Hair follicle dermal papilla cell (primary cell): ENCODE data around the gene SLC37A2. TPM values are rescaled to one million over a fixed set of nuclear protein-coding genes. Genes with fewer than 3 reads are reported as not detected.

Source experiments
- total RNA-seq: library from RNA; depleted of rRNA; stranded (reverse); fragments of >200 nt; gene quantifications from 2 replicates; pipeline ENCODE4 v1.2.3, GENCODE V29; 2012

The SLC37A2 gene
- total RNA-seq: 0.49 and 0.81 TPM in 2 replicates

DNA sequence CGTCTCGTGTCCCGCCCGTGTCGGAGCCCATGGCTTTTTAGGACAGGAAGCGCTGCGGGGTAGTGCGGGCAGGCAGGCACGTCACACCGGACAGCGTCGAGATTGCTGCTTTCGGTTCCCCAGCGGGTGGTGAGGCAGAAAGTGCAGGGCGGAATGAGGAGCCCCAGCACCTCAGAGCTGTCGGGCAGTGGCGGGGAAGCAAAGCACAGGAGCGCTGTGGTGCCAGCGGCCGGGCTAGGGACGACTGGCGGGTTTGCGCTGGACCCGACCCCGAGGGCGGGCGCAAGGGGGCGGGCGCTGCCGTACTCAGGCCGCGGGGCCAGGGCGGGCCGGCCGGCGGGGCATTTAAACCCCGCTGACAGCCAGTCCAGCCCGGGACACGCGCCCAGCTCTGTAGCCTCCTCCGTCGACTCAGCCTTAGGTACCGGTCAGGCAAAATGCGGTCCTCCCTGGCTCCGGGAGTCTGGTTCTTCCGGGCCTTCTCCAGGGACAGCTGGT is at the start of gene SLC37A2:
Gene SLC37A2 (plus strand): TSS at position 375 of the 498 bp plus-strand sequence. CDS start 63 bp downstream, at position 438.

DNA sequence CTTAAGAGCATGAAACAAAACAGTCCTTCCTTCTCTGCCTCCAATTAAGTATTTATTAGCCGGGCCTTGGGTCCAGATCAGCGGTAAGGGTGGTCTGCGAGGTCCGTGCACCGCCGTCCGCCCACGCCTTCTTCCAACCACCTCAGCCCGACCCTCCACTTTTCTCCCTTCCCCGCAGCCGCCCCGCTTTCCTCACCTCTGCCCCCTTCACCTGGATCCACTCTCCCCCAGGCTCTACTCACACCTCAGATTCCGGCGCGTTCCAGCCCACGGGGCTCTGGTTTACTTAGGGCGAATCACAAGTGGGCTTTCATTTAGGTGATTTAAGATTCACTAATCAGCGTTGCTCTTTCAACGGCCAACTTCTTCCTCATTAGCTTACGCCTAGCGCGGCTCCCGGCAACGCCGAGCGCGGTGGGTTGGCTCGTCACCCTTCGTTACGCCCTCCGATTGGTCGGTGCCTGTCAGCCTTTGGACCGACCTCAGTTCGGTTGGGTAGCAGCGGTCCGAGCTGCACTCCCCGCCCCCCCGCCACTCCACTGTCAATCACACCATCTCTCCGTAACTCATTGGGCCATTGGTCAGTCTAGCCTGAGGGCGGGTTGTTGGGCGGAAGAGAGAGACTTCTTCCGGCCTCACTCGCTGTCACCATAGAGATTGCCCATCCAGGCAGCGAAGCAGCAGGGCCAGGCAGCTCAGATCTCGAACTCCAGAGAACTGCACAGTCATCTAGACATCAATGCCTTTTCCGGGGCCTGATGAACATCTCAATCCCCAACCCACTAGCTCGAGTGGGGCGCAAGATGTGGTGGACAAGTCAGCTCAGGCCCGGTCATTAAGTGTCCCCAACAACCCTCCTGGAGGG is 48.5 kb downstream of the SLC37A2 start, which contains the start of gene TMEM218:
Gene TMEM218 (minus strand): TSS at position 284 of the 865 bp plus-strand sequence. CDS start 9,385 bp downstream, outside the sequence.

Other genes with a start within 250 kb of the SLC37A2 start
- 20.3 and 31.0 TPM in 2 replicates for gene ROBO3, start 197.9 kb upstream of the SLC37A2 start, total RNA-seq
- gene ROBO4, start 165.4 kb upstream of the SLC37A2 start, total RNA-seq: 1.1 and 1.3 TPM in 2 replicates
- not detected in 2 replicates for gene HEPN1, start 144.1 kb upstream of the SLC37A2 start, total RNA-seq
- gene HEPACAM, start 127.3 kb upstream of the SLC37A2 start, total RNA-seq: not detected in 2 replicates
- gene CCDC15, start 109.1 kb upstream of the SLC37A2 start, total RNA-seq: 1.6 TPM in 2 replicates
- gene TMEM218, start 48.3 kb downstream of the SLC37A2 start, total RNA-seq: 16.9 and 18.3 TPM in 2 replicates
- 0.16 TPM in 1 of 2 replicates, not detected in the other for gene PKNOX2, start 101.4 kb downstream of the SLC37A2 start, total RNA-seq